HG02623 (cell line): Measurements from ENCODE around the gene MUSK.
"Not testable (repeated sequence)": the region's sequence is repeated elsewhere in the genome, so short reads cannot be mapped to it uniquely, and the experiment has no call there.

Experiments
- ATAC-seq: cut with Tn5 transposase; IDR thresholded peaks from one replicate; pipeline ENCODE4 v1.9.1; 2021; ENCODE audit warnings: moderate library complexity; ENCODE audit not compliant: unreplicated experiment

The MUSK gene

GRCh38 chr9:110755179-110755578 is 86.6 kb downstream of the MUSK start:
- no peak for ATAC-seq

GRCh38 chr9:110758201-110758600 is 89.6 kb downstream of the MUSK start:
- ATAC-seq, result no peak

- ATAC-seq, result no peak
Measured at GRCh38 chr9:110762783-110763182, 94.2 kb downstream of the MUSK start.

- no peak for ATAC-seq
Measured at GRCh38 chr9:110763568-110763967, 95.0 kb downstream of the MUSK start.

- no peak for ATAC-seq
Measured at GRCh38 chr9:110764006-110764405, 95.4 kb downstream of the MUSK start.

GRCh38 chr9:110765926-110766325 is 97.3 kb downstream of the MUSK start:
- ATAC-seq, result no peak

- no peak for ATAC-seq
Measured at GRCh38 chr9:110767559-110768063, 99.0 kb downstream of the MUSK start.

GRCh38 chr9:110768886-110769285 is 100.3 kb downstream of the MUSK start:
- no peak for ATAC-seq

GRCh38 chr9:110769667-110770066 is 101.1 kb downstream of the MUSK start:
- ATAC-seq, result no peak

GRCh38 chr9:110775724-110776123 is 107.1 kb downstream of the MUSK start:
- ATAC-seq, result no peak

- no peak for ATAC-seq
Measured at GRCh38 chr9:110776221-110776620, 107.6 kb downstream of the MUSK start.

- no peak for ATAC-seq
Measured at GRCh38 chr9:110777196-110777875, 108.7 kb downstream of the MUSK start.

GRCh38 chr9:110777876-110778215 is 109.3 kb downstream of the MUSK start:
- ATAC-seq, result no peak

- no peak for ATAC-seq
Measured at GRCh38 chr9:110782701-110783100, 114.1 kb downstream of the MUSK start.

GRCh38 chr9:110784309-110784708 is 115.7 kb downstream of the MUSK start:
- no peak for ATAC-seq

GRCh38 chr9:110785166-110785565 is 116.6 kb downstream of the MUSK start:
- ATAC-seq, result no peak

- ATAC-seq, result not testable (repeated sequence)
Measured at GRCh38 chr9:110788396-110788795, 119.8 kb downstream of the MUSK start.

- ATAC-seq, result no peak
Measured at GRCh38 chr9:110788871-110789270, 120.3 kb downstream of the MUSK start.

GRCh38 chr9:110797611-110798010 is 129.0 kb downstream of the MUSK start:
- ATAC-seq, result no peak

- no peak for ATAC-seq
Measured at GRCh38 chr9:110799396-110799795, 130.8 kb downstream of the MUSK start.

GRCh38 chr9:110801426-110801825 is 132.8 kb downstream of the MUSK start:
- no peak for ATAC-seq

GRCh38 chr9:110802416-110803035 is 133.9 kb downstream of the MUSK start:
- no peak for ATAC-seq
